HG02642 (cell line): ENCODE data around the gene S100A13.
"Not testable (repeated sequence)": the region's sequence is repeated elsewhere in the genome, so short reads cannot be mapped to it uniquely, and the experiment has no call there.

Experiments used
- ATAC-seq: cut with Tn5 transposase; IDR thresholded peaks from one replicate; pipeline ENCODE4 v1.9.1; 2021; ENCODE audit warnings: mild to moderate bottlenecking; ENCODE audit not compliant: unreplicated experiment, poor library complexity

S100A13 gene

GRCh38 chr1:153626904-153627714 is at the start of gene S100A13:
S100A13 (minus strand) TSS chr1:153627505; CDS start chr1:153626472, 1,033 bp downstream.
- ATAC-seq: no peak

GRCh38 chr1:153673511-153673910 is 46.2 kb upstream of the S100A13 start:
- ATAC-seq: no peak

- ATAC-seq: not testable (repeated sequence)
Measured at GRCh38 chr1:153671628-153672353, 44.5 kb upstream of the S100A13 start.

- ATAC-seq: peak; percentile 89
Measured at GRCh38 chr1:153670859-153671627, 43.7 kb upstream of the S100A13 start, which contains the start of gene ILF2. ILF2 (minus strand) TSS chr1:153670993; CDS start chr1:153670922, 71 bp downstream.

- no peak for ATAC-seq
Measured at GRCh38 chr1:153670257-153670858, 43.1 kb upstream of the S100A13 start.

GRCh38 chr1:153669606-153670005 is 42.3 kb upstream of the S100A13 start:
- no peak for ATAC-seq

- ATAC-seq: not testable (repeated sequence)
Measured at GRCh38 chr1:153668672-153669071, 41.4 kb upstream of the S100A13 start.

GRCh38 chr1:153667439-153667838 is 40.1 kb upstream of the S100A13 start:
- ATAC-seq: no peak

GRCh38 chr1:153663211-153663610 is 35.9 kb upstream of the S100A13 start:
- no peak for ATAC-seq

GRCh38 chr1:153662269-153662668 is 35.0 kb upstream of the S100A13 start:
- ATAC-seq: no peak

GRCh38 chr1:153661111-153661708 is 33.9 kb upstream of the S100A13 start:
- no peak for ATAC-seq

GRCh38 chr1:153659656-153660055 is 32.4 kb upstream of the S100A13 start:
- ATAC-seq: no peak

GRCh38 chr1:153659175-153659534 is 31.9 kb upstream of the S100A13 start:
- no peak for ATAC-seq

- ATAC-seq: peak; percentile 96
Measured at GRCh38 chr1:153658400-153659174, 31.3 kb upstream of the S100A13 start, which contains the start of gene SNAPIN. SNAPIN (plus strand) TSS chr1:153658703; CDS start chr1:153658744, 41 bp downstream.

- ATAC-seq: no peak
Measured at GRCh38 chr1:153655333-153655732, 28.0 kb upstream of the S100A13 start.

GRCh38 chr1:153652805-153653500 is 25.6 kb upstream of the S100A13 start:
- ATAC-seq: no peak

- no peak for ATAC-seq
Measured at GRCh38 chr1:153651771-153652170, 24.5 kb upstream of the S100A13 start.

- ATAC-seq: no peak
Measured at GRCh38 chr1:153649863-153650235, 22.5 kb upstream of the S100A13 start.
